HG02798 (cell line): ENCODE results near the gene VSIG4.
"Not testable (repeated sequence)": the region's sequence is repeated elsewhere in the genome, so short reads cannot be mapped to it uniquely, and the experiment has no call there.

Experiments
- ATAC-seq: cut with Tn5 transposase; IDR thresholded peaks from one replicate; pipeline ENCODE4 v1.9.1; 2021; ENCODE audit warnings: mild to moderate bottlenecking; ENCODE audit not compliant: unreplicated experiment, poor library complexity

VSIG4 gene, protein sequence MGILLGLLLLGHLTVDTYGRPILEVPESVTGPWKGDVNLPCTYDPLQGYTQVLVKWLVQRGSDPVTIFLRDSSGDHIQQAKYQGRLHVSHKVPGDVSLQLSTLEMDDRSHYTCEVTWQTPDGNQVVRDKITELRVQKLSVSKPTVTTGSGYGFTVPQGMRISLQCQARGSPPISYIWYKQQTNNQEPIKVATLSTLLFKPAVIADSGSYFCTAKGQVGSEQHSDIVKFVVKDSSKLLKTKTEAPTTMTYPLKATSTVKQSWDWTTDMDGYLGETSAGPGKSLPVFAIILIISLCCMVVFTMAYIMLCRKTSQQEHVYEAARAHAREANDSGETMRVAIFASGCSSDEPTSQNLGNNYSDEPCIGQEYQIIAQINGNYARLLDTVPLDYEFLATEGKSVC

GRCh38 chrX:66039944-66040343, at the start of gene VSIG4:
Gene VSIG4, minus strand, starts transcription at chrX:66040080. Its CDS starts 82 bp downstream, at chrX:66039998.
- no peak for ATAC-seq

- ATAC-seq: no peak
Observed at GRCh38 chrX:66076801-66077200, 36.9 kb upstream of the VSIG4 start.

GRCh38 chrX:66074920-66075879, 35.3 kb upstream of the VSIG4 start:
- ATAC-seq: peak; percentile 62

- ATAC-seq: no peak
Observed at GRCh38 chrX:66071126-66071525, 31.2 kb upstream of the VSIG4 start.

- no peak for ATAC-seq
Observed at GRCh38 chrX:66064261-66064660, 24.4 kb upstream of the VSIG4 start.

DNA sequence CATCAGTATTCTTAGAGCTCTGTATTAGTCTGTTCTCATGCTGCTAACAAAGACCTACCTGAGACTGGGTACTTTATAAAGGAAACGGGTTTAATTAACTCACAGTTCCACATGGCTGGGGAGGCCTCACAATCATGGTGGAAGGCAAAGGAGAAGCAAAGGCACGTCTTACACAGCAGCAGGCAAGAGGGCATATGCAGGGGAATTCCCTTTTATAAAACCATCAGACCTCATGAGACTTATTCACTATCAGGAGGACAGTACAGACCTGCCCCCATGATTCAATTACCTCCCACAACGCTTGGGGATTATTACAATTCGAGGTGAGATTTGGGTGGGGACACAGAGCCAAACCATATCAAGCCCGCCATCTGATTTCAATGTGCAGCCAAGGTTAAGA, 17.1 kb upstream of the VSIG4 start:
- ATAC-seq: not testable (repeated sequence)

DNA sequence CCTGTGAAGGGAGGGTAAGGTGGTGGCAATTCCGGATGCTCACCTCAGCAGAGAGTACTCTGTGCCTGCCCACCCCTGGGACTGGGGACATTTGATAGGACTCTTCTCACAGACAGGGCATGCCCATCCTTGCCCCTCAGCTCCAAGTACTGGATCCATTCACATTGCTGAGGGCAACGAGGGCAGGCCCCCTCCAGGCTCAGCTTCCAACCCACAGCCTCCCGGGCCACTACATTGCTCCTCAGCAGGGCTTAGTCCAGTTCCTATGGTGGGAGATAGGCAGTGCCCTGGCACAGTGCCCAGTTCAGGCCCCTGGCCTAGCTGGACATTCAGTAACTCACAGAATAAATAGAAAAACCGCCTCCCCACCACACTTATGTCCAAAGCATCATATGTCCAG, 15.1 kb upstream of the VSIG4 start:
- ATAC-seq: no peak

DNA sequence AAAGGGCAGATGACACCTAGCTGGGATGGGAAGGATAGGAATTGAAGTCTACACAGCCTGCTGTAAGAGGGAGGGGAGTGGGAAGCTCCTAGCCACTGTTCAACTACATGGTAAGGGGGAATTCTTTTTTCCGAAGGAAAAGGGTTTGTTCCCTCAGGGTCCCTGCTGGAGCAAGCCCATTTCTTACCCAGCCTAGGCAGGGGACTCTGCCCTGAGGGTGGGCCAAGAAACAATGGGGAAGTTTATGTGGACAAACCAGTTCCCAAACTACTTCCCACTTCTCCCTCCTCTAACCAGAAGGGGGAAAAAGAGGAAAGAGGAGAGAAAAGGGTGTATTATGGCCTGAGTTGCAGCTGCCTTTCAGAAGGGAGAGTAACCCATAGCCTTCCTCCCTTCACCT, 13.5 kb upstream of the VSIG4 start:
- ATAC-seq: no peak

DNA sequence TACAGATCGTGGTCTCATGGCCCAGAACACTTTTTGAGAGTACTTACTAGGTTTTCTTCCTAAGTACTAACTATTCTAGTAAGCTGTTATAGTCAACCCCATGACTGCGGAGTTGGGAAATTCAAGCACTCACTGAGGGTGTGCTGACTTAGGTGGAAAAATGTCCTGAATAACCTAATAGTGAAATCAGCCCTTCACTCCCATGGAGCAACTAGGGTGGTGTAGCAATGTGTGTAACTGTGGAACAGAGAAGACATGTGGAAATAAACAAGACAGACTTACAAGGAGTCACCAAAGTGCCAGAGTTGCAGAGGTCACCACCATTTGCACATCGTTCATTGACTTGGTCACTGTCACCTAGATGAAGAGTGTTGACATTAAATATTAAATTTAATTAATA, 12.1 kb upstream of the VSIG4 start:
- no peak for ATAC-seq

GRCh38 chrX:66050140-66050569, 10.3 kb upstream of the VSIG4 start:
- no peak for ATAC-seq

DNA sequence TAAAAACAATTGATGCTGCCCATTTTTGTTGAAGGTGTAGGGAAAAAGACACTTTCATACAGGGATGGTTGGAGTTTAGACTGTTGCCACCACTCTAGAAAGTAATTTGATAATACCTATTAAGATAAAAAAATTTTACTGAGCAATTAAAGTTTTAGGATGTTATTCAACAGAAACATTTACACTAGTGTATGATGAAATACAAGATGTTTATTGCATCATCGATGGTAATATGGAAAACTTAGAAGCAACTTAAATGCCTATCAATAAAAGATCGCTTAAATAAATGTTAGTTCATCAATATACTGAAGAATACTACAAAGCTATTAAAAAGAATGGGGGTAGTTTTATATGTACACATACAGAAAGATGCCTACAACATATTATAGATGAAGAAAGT, 9.2 kb upstream of the VSIG4 start:
- no peak for ATAC-seq

GRCh38 chrX:66046612-66047235, 6.8 kb upstream of the VSIG4 start:
- ATAC-seq: peak; percentile 80

DNA sequence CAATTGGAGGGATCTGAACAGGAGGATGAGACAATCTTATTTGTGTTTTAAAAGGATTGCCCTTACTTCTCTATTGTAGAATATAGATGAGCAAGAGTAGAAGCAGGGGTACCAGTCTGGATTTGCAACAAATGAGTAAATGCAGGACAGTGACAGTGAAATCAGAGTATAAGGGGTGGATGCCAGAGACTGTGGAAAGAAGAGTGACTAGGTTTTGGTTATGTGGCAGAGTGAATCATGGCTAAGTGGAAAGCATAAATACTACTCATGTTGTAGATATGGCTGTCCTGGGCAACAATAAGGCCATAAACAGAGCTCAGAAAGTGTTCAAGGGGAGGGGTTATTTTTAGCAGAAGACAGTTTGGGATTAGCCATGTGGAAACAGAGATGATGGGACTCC, 6.0 kb upstream of the VSIG4 start:
- no peak for ATAC-seq

DNA sequence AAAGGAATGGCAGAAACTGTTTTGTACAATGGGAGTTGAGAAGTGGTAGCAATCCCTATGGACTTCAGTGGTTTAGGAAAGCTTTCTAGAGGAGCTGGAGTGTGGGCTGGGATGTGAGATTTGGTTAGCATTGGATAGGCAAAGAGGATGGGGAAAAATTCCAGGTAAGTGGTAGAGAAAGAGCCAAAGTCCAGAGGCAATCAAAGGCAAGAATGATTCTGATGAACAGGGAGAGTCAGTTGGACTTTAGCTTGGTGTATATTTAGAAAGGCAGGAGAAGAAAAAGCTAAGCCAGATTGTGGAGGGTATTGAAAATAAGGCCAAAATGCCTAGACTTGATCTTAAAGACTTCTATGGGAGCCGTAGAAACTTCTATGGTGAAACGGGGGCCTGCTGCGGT, 3.7 kb upstream of the VSIG4 start:
- ATAC-seq: no peak

GRCh38 chrX:66042307-66043077, 2.6 kb upstream of the VSIG4 start:
- ATAC-seq: peak; percentile 60

GRCh38 chrX:66038115-66038514, 1.8 kb downstream of the VSIG4 start:
- no peak for ATAC-seq

DNA sequence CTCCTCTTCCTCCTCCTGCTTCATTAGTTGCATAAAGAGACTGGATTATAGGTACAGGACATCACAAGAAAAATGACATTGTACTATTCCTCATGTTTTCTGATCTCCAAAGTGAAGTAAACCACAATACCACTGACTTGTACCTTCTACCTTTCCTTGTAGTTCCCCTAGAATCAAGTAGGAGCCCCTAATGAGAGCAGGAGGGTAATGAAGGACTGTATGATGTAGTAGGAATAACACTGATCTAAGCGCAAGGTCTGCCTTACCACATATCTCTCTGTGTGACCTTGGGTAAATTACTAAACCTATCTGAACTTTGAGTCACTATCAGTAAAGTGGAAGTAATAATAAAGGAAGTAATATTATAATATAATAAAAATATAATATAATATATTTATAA, 3.6 kb downstream of the VSIG4 start:
- ATAC-seq: no peak

- no peak for ATAC-seq
Observed at GRCh38 chrX:66035667-66036066, 4.2 kb downstream of the VSIG4 start.

DNA sequence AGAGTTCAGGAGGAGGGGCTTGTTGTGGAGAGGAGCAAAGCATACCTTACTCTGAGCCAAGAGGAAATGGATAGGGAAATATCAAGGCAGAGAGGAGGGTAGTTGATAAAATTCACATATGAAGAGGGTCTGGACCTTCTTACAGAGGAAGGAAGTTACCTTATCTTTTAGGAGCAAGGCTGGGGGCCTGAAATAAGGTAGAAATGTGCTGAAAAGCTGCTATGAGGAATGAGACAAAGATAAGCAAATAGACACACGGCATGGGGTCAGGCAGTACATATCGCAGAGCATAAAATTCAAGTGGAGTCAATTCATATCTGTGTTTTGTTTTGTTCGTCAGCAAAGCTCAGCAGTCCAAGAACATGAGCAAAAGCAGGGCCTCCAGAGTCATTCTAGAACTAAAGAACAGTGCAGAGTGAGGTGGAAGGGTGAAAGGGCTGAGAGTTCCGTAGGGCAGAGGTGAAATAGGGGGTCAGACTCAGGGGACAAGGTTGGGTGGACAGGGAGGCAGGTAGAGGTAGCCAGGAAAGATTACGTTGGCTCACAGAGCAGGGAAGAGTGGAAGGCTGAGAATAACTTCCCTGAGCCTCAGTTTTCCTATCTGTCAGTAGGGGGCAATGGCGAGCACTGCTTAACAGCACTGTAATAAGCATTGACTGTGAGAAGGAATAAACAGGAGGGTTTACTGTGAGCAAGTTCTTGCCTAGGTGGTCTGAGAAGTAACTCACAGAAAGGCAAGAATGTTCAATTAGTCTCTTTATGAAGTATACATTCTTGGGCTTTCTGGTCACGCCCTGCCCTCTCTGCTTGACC, 9.2 kb downstream of the VSIG4 start:
- peak; percentile 52 for ATAC-seq
